ENCODE data around the gene MAU2.

- TF ChIP-seq CTCF (IDR thresholded peaks at IDR 0.05; ENCODE audit: low read length) (no peak), EZH2 (IDR thresholded peaks at IDR 0.05; ENCODE audit: borderline replicate concordance, low read length) (no peak)
These were observed 16.0 kb downstream of the MAU2 start for GRCh38 chr19:19336597-19336996.
